Measurements from ENCODE around the gene CYBC1.

GRCh38 chr17:82399601-82400101, 50.9 kb downstream of the CYBC1 start:
- TF ChIP-seq CTCF (conservative IDR thresholded peaks at IDR 0.05; ENCODE audit: low read length): no peak
- no peak for TF ChIP-seq EZH2phosphoT487 (IDR thresholded peaks at IDR 0.05; ENCODE audit: borderline replicate concordance, low read depth, low read length)
